ENCODE measurements around the gene ANKRD55. TPM values are rescaled to one million over a fixed set of nuclear protein-coding genes. Genes with fewer than 3 reads are reported as not detected.

ANKRD55 gene
- total and polyA plus RNA-seq, 9 of the 15 experiments (the other 6 are each of a cell fraction or from before 2014, with no cell fraction given): 3.4 to 10.6 (median 6.5) TPM

- WGBS (ENCODE audit: insufficient coverage, low coverage, missing lambda C conversion rate): 56% methylated on average over 6 of the region's 6 CpGs
- H3K4me3 ChIP-seq: no peak overlapping the region
- H3K27me3 ChIP-seq (ENCODE audit: control insufficient read depth in 2 of 2, insufficient read depth in 2 of 2, low read length in 2 of 2): no peaks in the 10 kb centered on the region
- no peaks in the 10 kb centered on the region for H3K36me3 ChIP-seq (ENCODE audit: control insufficient read depth, insufficient read depth, low read length)
- H3K4me2 ChIP-seq (ENCODE audit: insufficient read depth, low read length): no peak overlapping the region
- H3K9ac ChIP-seq (ENCODE audit: insufficient read depth in 1 of 2, low read depth in 2 of 2, low read length in 2 of 2): no peak overlapping the region
- in situ Hi-C loops (cut with MboI): loop anchor here (10.0 kb wide), 1 partner anchor 144 kb away; no protein-coding TSS in a partner anchor
- no peak for FAIRE-seq
- H3K9me3 ChIP-seq (replicated peaks; ENCODE audit: control insufficient read depth, insufficient read depth, low read depth, low read length): no peaks in the 10 kb centered on the region
- POLR2A ChIA-PET: interaction anchor here (0.8 kb wide), 1 partner anchor 16 kb away, joined by 3 read pairs; no protein-coding TSS in a partner anchor
- BruUV-seq (replicated peaks): no TSS peak
- no peak overlapping the region for H3K27ac ChIP-seq (ENCODE audit: extremely low read depth, low read depth, low read length)
- no peak for DNase-seq (ENCODE audit: extremely low read depth in 1 of 4, low spot score in 3 of 4)
- no peak for ATAC-seq
- H4K20me1 ChIP-seq (replicated peaks; ENCODE audit: control insufficient read depth, insufficient read depth, low read length): no peaks in the 10 kb centered on the region
- no peak overlapping the region for H2AFZ ChIP-seq (ENCODE audit: low read depth, low read length)
- CTCF ChIA-PET (ENCODE audit: low intra/inter-chr PET ratio): no interaction called here
- intact Hi-C loops (cut with micrococcal nuclease): no loop called here
- no peaks in the 10 kb centered on the region for H3K9me1 ChIP-seq (ENCODE audit: control insufficient read depth, insufficient read depth, low read length)
- peaks cover 0 to 3% of the 10 kb centered on the region in 2 experiments; a peak in 2 of 5 replicates for H3K4me1 ChIP-seq (replicated peaks in 1 of 2; ENCODE audit: control insufficient read depth in 2 of 2, insufficient read depth in 2 of 2, low read length in 2 of 2)
- no peaks in the 10 kb centered on the region for H3K79me2 ChIP-seq (ENCODE audit: control insufficient read depth, insufficient read depth, low read length)
- no peak for TF ChIP-seq ZNF740 (CRISPR knock-in tag; IDR thresholded peaks at IDR 0.05)
- TF ChIP-seq ZNF740 (tag; IDR thresholded peaks at IDR 0.05): no peak
- no peak for TF ChIP-seq ZNF41 (CRISPR knock-in tag; conservative IDR thresholded peaks at IDR 0.05)
- TF ChIP-seq ZNF551 (CRISPR knock-in tag; IDR thresholded peaks at IDR 0.05): no peak
- TF ChIP-seq RFX1 (IDR thresholded peaks at IDR 0.05): no peak
- TF ChIP-seq CEBPG (CRISPR knock-in tag; IDR thresholded peaks at IDR 0.05): no peak
- no peak for TF ChIP-seq CEBPG (tag; conservative IDR thresholded peaks at IDR 0.05 in 1 of 2, IDR thresholded peaks at IDR 0.05 in 1 of 2)
- no peak for TF ChIP-seq GTF3C2 (IDR thresholded peaks at IDR 0.05; ENCODE audit: borderline replicate concordance, extremely low read depth, insufficient read length)
- TF ChIP-seq ZSCAN32 (CRISPR knock-in tag; IDR thresholded peaks at IDR 0.05): no peak
- TF ChIP-seq SRSF7 (optimal IDR thresholded peaks at IDR 0.05; ENCODE audit: low read depth, low read length): no peak
- no peak for TF ChIP-seq LARP7 (IDR thresholded peaks at IDR 0.05)
- no peak for TF ChIP-seq RHOXF2B (CRISPR knock-in tag; conservative IDR thresholded peaks at IDR 0.05)
- no peak for TF ChIP-seq BRD4 (IDR thresholded peaks at IDR 0.05)
- TF ChIP-seq STAG1 (CRISPR knock-in tag; IDR thresholded peaks at IDR 0.05; ENCODE audit: borderline replicate concordance): no peak
- TF ChIP-seq TFAP4 (CRISPR knock-in tag; IDR thresholded peaks at IDR 0.05; ENCODE audit: borderline replicate concordance): no peak
- TF ChIP-seq POLR2G (IDR thresholded peaks at IDR 0.05; ENCODE audit: low read depth, low read length): no peak
Measured at GRCh38 chr5:56078278-56079156, 154.6 kb downstream of the ANKRD55 start.

Measured in K562 (cell line).